ENCODE measurements around the gene SLC9A4. TPM values are rescaled to one million over a fixed set of nuclear protein-coding genes. Genes with fewer than 3 reads are reported as not detected.

The SLC9A4 gene
- total and polyA plus RNA-seq, 9 of the 15 experiments (the other 6 are each of a cell fraction or from before 2014, with no cell fraction given), result 0.04 to 0.15 (median 0.04) TPM; not detected in 5

GRCh38 chr2:102527086-102527485 lies 54.1 kb downstream of the SLC9A4 start:
- Histone ChIP-seq H3K27me3 (ENCODE audit: control insufficient read depth in 2 of 2, insufficient read depth in 2 of 2, low read length in 2 of 2) (peaks cover 2 to 13% of the 10 kb centered on the region in 2 experiments; a peak in 2 of 5 replicates), H3K9me1 (ENCODE audit: control insufficient read depth, insufficient read depth, low read length) (no peaks in the 10 kb centered on the region), H2AFZ (ENCODE audit: low read depth, low read length) (no peak overlapping the region), H3K9ac (ENCODE audit: insufficient read depth in 1 of 2, low read depth in 2 of 2, low read length in 2 of 2) (no peak overlapping the region), H3K4me1 (replicated peaks in 1 of 2; ENCODE audit: control insufficient read depth in 2 of 2, insufficient read depth in 2 of 2, low read length in 2 of 2) (no peaks in the 10 kb centered on the region), H3K4me3 (no peak overlapping the region), H3K9me3 (replicated peaks; ENCODE audit: control insufficient read depth, insufficient read depth, low read depth, low read length) (no peaks in the 10 kb centered on the region), H3K27ac (ENCODE audit: extremely low read depth, low read depth, low read length) (no peak overlapping the region), H4K20me1 (replicated peaks; ENCODE audit: control insufficient read depth, insufficient read depth, low read length) (no peaks in the 10 kb centered on the region; the same call in 1 of the 2 replicates), H3K79me2 (ENCODE audit: control insufficient read depth, insufficient read depth, low read length) (no peaks in the 10 kb centered on the region), H3K4me2 (ENCODE audit: insufficient read depth, low read length) (no peak overlapping the region), H3K36me3 (ENCODE audit: control insufficient read depth, insufficient read depth, low read length) (no peaks in the 10 kb centered on the region)
- in situ Hi-C loops (cut with MboI) (loop anchor here (5.0 to 10.0 kb wide), 2 partner anchors 88 to 175 kb away; partner anchors contain the start of gene SLC9A2), intact Hi-C loops (cut with micrococcal nuclease) (no loop called here)
- no TSS peak for BruUV-seq (replicated peaks)
- ChIA-PET POLR2A (no interaction called here), CTCF (ENCODE audit: low intra/inter-chr PET ratio) (no interaction called here)
- DNase-seq (ENCODE audit: extremely low read depth in 1 of 4, low spot score in 3 of 4) (no peak), FAIRE-seq (no peak), ATAC-seq (no peak)
- TF ChIP-seq BCLAF1 (IDR thresholded peaks at IDR 0.05; ENCODE audit: borderline replicate concordance in 1 of 2, control insufficient read depth in 1 of 2, low read depth in 2 of 2, low read length in 1 of 2) (no peak), POLR2AphosphoS2 (IDR thresholded peaks at IDR 0.05; ENCODE audit: low read length) (no peak), CEBPB (tag; IDR thresholded peaks at IDR 0.05) (0 out of 2 replicates have a peak, but pooled peaks have one; percentile 36), ZBTB1 (CRISPR knock-in tag; IDR thresholded peaks at IDR 0.05; ENCODE audit: borderline replicate concordance, low read depth) (no peak), ETV5 (CRISPR knock-in tag; IDR thresholded peaks at IDR 0.05; ENCODE audit: low read depth) (no peak), DACH1 (IDR thresholded peaks at IDR 0.05; ENCODE audit: partially characterized antibody) (peak; percentile 82), NCOA6 (IDR thresholded peaks at IDR 0.05) (no peak), PYGO2 (tag; IDR thresholded peaks at IDR 0.05) (no peak), IRF2 (CRISPR knock-in tag; IDR thresholded peaks at IDR 0.05) (no peak), COPS2 (conservative IDR thresholded peaks at IDR 0.05) (no peak), CEBPG (CRISPR knock-in tag; IDR thresholded peaks at IDR 0.05) (no peak), CEBPG (tag; conservative IDR thresholded peaks at IDR 0.05 in 1 of 2, IDR thresholded peaks at IDR 0.05 in 1 of 2) (peak; percentile 12 to 70; a peak in 2 of 4 replicates), PCBP1 (IDR thresholded peaks at IDR 0.05; ENCODE audit: low read depth, low read length, poor library complexity, severe bottlenecking) (no peak), POLR2H (tag; IDR thresholded peaks at IDR 0.05; ENCODE audit: low read depth) (no peak), PURB (CRISPR knock-in tag; IDR thresholded peaks at IDR 0.05; ENCODE audit: low read depth) (no peak)

Data from K562 (cell line).